ENCODE results near the gene RFK. TPM values are rescaled to one million over a fixed set of nuclear protein-coding genes. Genes with fewer than 3 reads are reported as not detected.

RFK gene
- total and polyA plus RNA-seq, 7 donors: 12.9 to 145 (median 23.5) TPM

GRCh38 chr9:76378367-76379073 lies 15.7 kb downstream of the RFK start:
- H3K27ac ChIP-seq: no peak overlapping the region
- 83 to 90% methylated on average over 6 of the region's 6 CpGs for WGBS, 2 donors
- H3K27me3 ChIP-seq: no peaks in the 10 kb centered on the region
- no peak for DNase-seq
- H3K4me1 ChIP-seq: peaks cover 0 to 14% (median 10%) of the 10 kb centered on the region in 4 donors
- no peaks in the 10 kb centered on the region for H3K36me3 ChIP-seq
- H3K9me3 ChIP-seq: no peaks in the 10 kb centered on the region
- TF ChIP-seq POLR2A (IDR thresholded peaks at IDR 0.05): no peak
- no peak for TF ChIP-seq EP300 (IDR thresholded peaks at IDR 0.05)
- TF ChIP-seq CTCF (IDR thresholded peaks at IDR 0.05): no peak
- TF ChIP-seq POLR2AphosphoS5 (IDR thresholded peaks at IDR 0.05): no peak
- intact Hi-C loops (cut with DNase I): no loop called here
- no peak overlapping the region for H3K4me3 ChIP-seq

GRCh38 chr9:76377791-76378190 lies 16.4 kb downstream of the RFK start:
- Histone ChIP-seq H3K36me3 (no peaks in the 10 kb centered on the region), H3K27ac (no peak overlapping the region), H3K9me3 (no peaks in the 10 kb centered on the region), H3K4me1 (peaks cover 0 to 16% (median 12%) of the 10 kb centered on the region in 4 donors), H3K4me3 (no peak overlapping the region), H3K27me3 (no peaks in the 10 kb centered on the region)
- intact Hi-C loops (cut with DNase I): no loop called here
- DNase-seq: no peak
- TF ChIP-seq EP300 (IDR thresholded peaks at IDR 0.05) (no peak), CTCF (IDR thresholded peaks at IDR 0.05) (no peak), POLR2A (IDR thresholded peaks at IDR 0.05) (no peak), POLR2AphosphoS5 (IDR thresholded peaks at IDR 0.05) (no peak)

GRCh38 chr9:76374783-76375559 lies 19.3 kb downstream of the RFK start:
- Histone ChIP-seq H3K27me3 (no peaks in the 10 kb centered on the region), H3K27ac (peak overlapping the region; percentile 54 to 62 (median 54)), H3K36me3 (no peaks in the 10 kb centered on the region), H3K4me3 (no peak overlapping the region), H3K4me1 (peaks cover 0 to 28% (median 24%) of the 10 kb centered on the region in 4 donors), H3K9me3 (no peaks in the 10 kb centered on the region)
- TF ChIP-seq POLR2AphosphoS5 (IDR thresholded peaks at IDR 0.05): peak; percentile 13 to 67 (median 62)
- peak in 2 of 4 donors; percentile 25 to 32 for TF ChIP-seq EP300 (IDR thresholded peaks at IDR 0.05)
- no peak for TF ChIP-seq CTCF (IDR thresholded peaks at IDR 0.05)
- no peak for TF ChIP-seq POLR2A (IDR thresholded peaks at IDR 0.05)
- intact Hi-C loops (cut with DNase I): no loop called here
- DNase-seq: peak; percentile 92
- WGBS, 2 donors: 53 to 75% methylated on average over 10 of the region's 10 CpGs

GRCh38 chr9:76373784-76374474 lies 20.3 kb downstream of the RFK start:
- TF ChIP-seq CTCF (IDR thresholded peaks at IDR 0.05) (no peak), POLR2A (IDR thresholded peaks at IDR 0.05) (no peak), EP300 (IDR thresholded peaks at IDR 0.05) (no peak), POLR2AphosphoS5 (IDR thresholded peaks at IDR 0.05) (no peak)
- no peak overlapping the region for H3K4me3 ChIP-seq
- no peaks in the 10 kb centered on the region for H3K36me3 ChIP-seq
- peaks cover 0 to 34% (median 24%) of the 10 kb centered on the region in 4 donors for H3K4me1 ChIP-seq
- intact Hi-C loops (cut with DNase I): no loop called here
- 53 to 75% methylated on average over 6 of the region's 6 CpGs for WGBS, 2 donors
- H3K27ac ChIP-seq: peak overlapping the region; percentile 18 to 62 (median 54)
- no peaks in the 10 kb centered on the region for H3K9me3 ChIP-seq
- H3K27me3 ChIP-seq: no peaks in the 10 kb centered on the region
- DNase-seq: no peak

Measured in sigmoid colon (tissue), 7 donors.